GM10847 (cell line): ENCODE data around the gene SLC39A6.

Source experiments
- POLR2A ChIP-seq: IDR thresholded peaks from 2 replicates; pipeline ENCODE4 v1.6.1; 2011; ENCODE audit not compliant: insufficient read length; ENCODE audit errors: extremely low read depth

SLC39A6 gene

GRCh38 chr18:36126668-36127067 is 2.5 kb downstream of the SLC39A6 start:
- TF ChIP-seq POLR2A, result no peak

GRCh38 chr18:36124841-36125240 is 4.3 kb downstream of the SLC39A6 start:
- no peak for TF ChIP-seq POLR2A

- TF ChIP-seq POLR2A, result no peak
Measured at GRCh38 chr18:36120297-36120696, 8.8 kb downstream of the SLC39A6 start.

- no peak for TF ChIP-seq POLR2A
Measured at GRCh38 chr18:36114738-36115137, 14.4 kb downstream of the SLC39A6 start.

GRCh38 chr18:36114251-36114650 is 14.9 kb downstream of the SLC39A6 start:
- no peak for TF ChIP-seq POLR2A

- TF ChIP-seq POLR2A, result no peak
Measured at GRCh38 chr18:36112302-36112701, 16.8 kb downstream of the SLC39A6 start.

GRCh38 chr18:36109737-36110136 is 19.4 kb downstream of the SLC39A6 start:
- TF ChIP-seq POLR2A, result no peak

- TF ChIP-seq POLR2A, result no peak
Measured at GRCh38 chr18:36108601-36109000, 20.5 kb downstream of the SLC39A6 start.

- TF ChIP-seq POLR2A, result no peak
Measured at GRCh38 chr18:36108196-36108595, 20.9 kb downstream of the SLC39A6 start.

GRCh38 chr18:36107477-36107876 is 21.7 kb downstream of the SLC39A6 start:
- no peak for TF ChIP-seq POLR2A

GRCh38 chr18:36104749-36105148 is 24.4 kb downstream of the SLC39A6 start:
- TF ChIP-seq POLR2A, result no peak

- TF ChIP-seq POLR2A, result no peak
Measured at GRCh38 chr18:36101943-36102342, 27.2 kb downstream of the SLC39A6 start.

- TF ChIP-seq POLR2A, result no peak
Measured at GRCh38 chr18:36099311-36099710, 29.8 kb downstream of the SLC39A6 start.

- TF ChIP-seq POLR2A, result no peak
Measured at GRCh38 chr18:36096955-36097354, 32.2 kb downstream of the SLC39A6 start.

- TF ChIP-seq POLR2A, result no peak
Measured at GRCh38 chr18:36095936-36096519, 33.1 kb downstream of the SLC39A6 start.

GRCh38 chr18:36094431-36094830 is 34.7 kb downstream of the SLC39A6 start:
- TF ChIP-seq POLR2A, result no peak

- TF ChIP-seq POLR2A, result no peak
Measured at GRCh38 chr18:36089001-36089400, 40.1 kb downstream of the SLC39A6 start.

- TF ChIP-seq POLR2A, result no peak
Measured at GRCh38 chr18:36088256-36088655, 40.9 kb downstream of the SLC39A6 start.

GRCh38 chr18:36086186-36086585 is 43.0 kb downstream of the SLC39A6 start:
- TF ChIP-seq POLR2A, result no peak
